Measurements from ENCODE around the gene TBC1D17. TPM values are rescaled to one million over a fixed set of nuclear protein-coding genes. Genes with fewer than 3 reads are reported as not detected.
"Not testable (repeated sequence)": the region's sequence is repeated elsewhere in the genome, so short reads cannot be mapped to it uniquely, and the experiment has no call there.

Gene TBC1D17
- total RNA-seq, 1 donor from 2014 or later: 68.1 TPM

- no peak for DNase-seq (ENCODE audit: low spot score)
These were observed 44.6 kb downstream of the TBC1D17 start for GRCh38 chr19:49921871-49922795.

GRCh38 chr19:49923055-49924003, 45.8 kb downstream of the TBC1D17 start:
- DNase-seq (ENCODE audit: low spot score): no peak

- DNase-seq (ENCODE audit: low spot score): no peak
These were observed 46.7 kb downstream of the TBC1D17 start for GRCh38 chr19:49924004-49924880.

- DNase-seq (ENCODE audit: low spot score): not testable (repeated sequence)
These were observed 47.3 kb downstream of the TBC1D17 start for GRCh38 chr19:49924881-49925210.

- DNase-seq (ENCODE audit: low spot score): no peak
These were observed 48.0 kb downstream of the TBC1D17 start for GRCh38 chr19:49925486-49925885.

- DNase-seq (ENCODE audit: low spot score): no peak
These were observed 49.0 kb downstream of the TBC1D17 start for GRCh38 chr19:49926515-49926914.

- no peak for DNase-seq (ENCODE audit: low spot score)
These were observed 50.2 kb downstream of the TBC1D17 start for GRCh38 chr19:49927526-49928264.

GRCh38 chr19:49929121-49929610, 51.7 kb downstream of the TBC1D17 start, which contains the start of the genes ATF5 and NUP62:
ATF5 (plus strand) TSS chr19:49929205; CDS start chr19:49930851, 1,646 bp downstream.
NUP62 (minus strand) TSS chr19:49929504; CDS start chr19:49909807, 19,697 bp downstream.
- peak; percentile 90 for DNase-seq (ENCODE audit: low spot score)

GRCh38 chr19:49929611-49930482, 52.3 kb downstream of the TBC1D17 start:
- peak; percentile 92 for DNase-seq (ENCODE audit: low spot score)

GRCh38 chr19:49930483-49931011, 53.0 kb downstream of the TBC1D17 start:
- DNase-seq (ENCODE audit: low spot score): no peak

- DNase-seq (ENCODE audit: low spot score): no peak
These were observed 54.0 kb downstream of the TBC1D17 start for GRCh38 chr19:49931293-49932040.

- no peak for DNase-seq (ENCODE audit: low spot score)
These were observed 54.5 kb downstream of the TBC1D17 start for GRCh38 chr19:49932041-49932451.

- no peak for DNase-seq (ENCODE audit: low spot score)
These were observed 55.2 kb downstream of the TBC1D17 start for GRCh38 chr19:49932731-49933131.

- no peak for DNase-seq (ENCODE audit: low spot score)
These were observed 56.1 kb downstream of the TBC1D17 start for GRCh38 chr19:49933643-49934042.

- DNase-seq (ENCODE audit: low spot score): no peak
These were observed 59.0 kb downstream of the TBC1D17 start for GRCh38 chr19:49936549-49936948.

GRCh38 chr19:49937750-49938381, 60.4 kb downstream of the TBC1D17 start:
- DNase-seq (ENCODE audit: low spot score): peak; percentile 75
